HepG2 (cell line): ENCODE data around the gene PRM2. TPM values are rescaled to one million over a fixed set of nuclear protein-coding genes. Genes with fewer than 3 reads are reported as not detected.
A peak's percentile ranks its signal among the peaks of the same experiment; 100 is the strongest.

Experiments used
- ARID2 ChIP-seq: sonication (generic); formaldehyde crosslinking; IDR thresholded peaks from 2 replicates; pipeline ENCODE4 v1.8.1; 2022; ENCODE audit warnings: mild to moderate bottlenecking, missing genetic modification reagents, borderline replicate concordance
- IRX3 ChIP-seq: sonication (generic); formaldehyde crosslinking; IDR thresholded peaks from 2 replicates; pipeline ENCODE4 v1.8.1; 2023; ENCODE audit warnings: mild to moderate bottlenecking, low read depth, missing genetic modification reagents, borderline replicate concordance
- MED8 ChIP-seq: sonication (generic); formaldehyde crosslinking; IDR thresholded peaks from 2 replicates; pipeline ENCODE4 v1.8.1; 2023; ENCODE audit warnings: mild to moderate bottlenecking, missing genetic modification reagents; ENCODE audit not compliant: insufficient replicate concordance
- MEF2D ChIP-seq: sonication (generic); formaldehyde crosslinking; IDR thresholded peaks from 2 replicates; pipeline ENCODE4 v1.5.1; 2020; ENCODE audit warnings: mild to moderate bottlenecking, missing genetic modification reagents
- NAIF1 ChIP-seq: sonication (generic); formaldehyde crosslinking; IDR thresholded peaks from 2 replicates; pipeline ENCODE4 v1.5.0; 2020; ENCODE audit warnings: mild to moderate bottlenecking, missing genetic modification reagents, borderline replicate concordance
- NR2F1 ChIP-seq, 2 experiments: fragments of 450-650 bp in 1 of 2; formaldehyde crosslinking in 1 of 2; IDR thresholded peaks; 2 replicates each; pipeline versions ENCODE4 v1.5.0 to v1.6.1; 2016 to 2020; ENCODE audit warnings: mild to moderate bottlenecking in 1 of 2, missing compliant biosample characterization in 1 of 2, missing genetic modification reagents in 1 of 2, moderate library complexity in 1 of 2
- PHB2 ChIP-seq: fragments of 450-650 bp; IDR thresholded peaks from 2 replicates; pipeline ENCODE4 v1.6.1; 2018; ENCODE audit not compliant: partially characterized antibody
- PTBP1 ChIP-seq: fragments of 200-400 bp; formaldehyde crosslinking; IDR thresholded peaks from 2 replicates; pipeline ENCODE4 v1.6.1; 2018; ENCODE audit warnings: low read length, low read depth; ENCODE audit not compliant: poor library complexity, severe bottlenecking
- RFXAP ChIP-seq: sonication (generic); formaldehyde crosslinking; IDR thresholded peaks from 2 replicates; pipeline ENCODE4 v1.4.0; 2020; ENCODE audit warnings: missing genetic modification reagents, borderline replicate concordance
- TP53 ChIP-seq: sonication (generic); formaldehyde crosslinking; conservative IDR thresholded peaks from 2 replicates; pipeline ENCODE4 v1.4.0; 2020; ENCODE audit warnings: missing genetic modification reagents
- ZBTB38 ChIP-seq: sonication (generic); formaldehyde crosslinking; IDR thresholded peaks from 2 replicates; pipeline ENCODE4 v1.5.1; 2020; ENCODE audit warnings: mild to moderate bottlenecking, missing genetic modification reagents
- ZNF446 ChIP-seq: sonication (generic); formaldehyde crosslinking; IDR thresholded peaks from 2 replicates; pipeline ENCODE4 v1.5.0; 2020; ENCODE audit warnings: mild to moderate bottlenecking, missing genetic modification reagents
- ZNF501 ChIP-seq: sonication (generic); formaldehyde crosslinking; IDR thresholded peaks from 2 replicates; pipeline ENCODE4 v1.5.1; 2020; ENCODE audit warnings: mild to moderate bottlenecking, moderate library complexity, missing genetic modification reagents
- ZNF660 ChIP-seq: sonication (generic); formaldehyde crosslinking; IDR thresholded peaks from 2 replicates; pipeline ENCODE4 v1.5.1; 2020; ENCODE audit warnings: mild to moderate bottlenecking, low read depth, missing genetic modification reagents, borderline replicate concordance
- ZNF788 ChIP-seq: sonication (generic); formaldehyde crosslinking; IDR thresholded peaks from 2 replicates; pipeline ENCODE4 v1.5.0; 2020; ENCODE audit warnings: mild to moderate bottlenecking, missing genetic modification reagents, borderline replicate concordance
- polyA plus RNA-seq, 8 experiments: library from polyadenylated mRNA; depleted of rRNA in 3 of 8; stranded (reverse) in 7 of 8; unstranded in 1 of 8; fragments of >200 nt; fragmentation: Illumina TruSeq in 4 of 8; extraction: Trizol in 4 of 8; gene quantifications; 2 replicates each; pipeline versions ENCODE4 v1.2.1 to v1.2.3, GENCODE V29; 2011 to 2016; ENCODE audit warnings: low read depth in 4 of 8, missing spikeins in 1 of 8, mixed read lengths in 1 of 8; ENCODE audit not compliant: insufficient read depth in 1 of 8
- total RNA-seq, 5 experiments: library from RNA; depleted of rRNA; stranded (reverse); fragments of >200 nt; fragmentation: Illumina TruSeq; extraction: Trizol; gene quantifications; 2 replicates each; pipeline ENCODE4 v1.2.3, GENCODE V29; 2016; ENCODE audit warnings: low read depth in 1 of 5
- TF ChIP-seq, protein P1 (sequence below): sonication (generic); formaldehyde crosslinking; IDR thresholded peaks from 2 replicates; pipeline ENCODE4 v1.5.0; 2020; ENCODE audit warnings: mild to moderate bottlenecking, missing genetic modification reagents
- TF ChIP-seq, protein P2 (sequence below): sonication (generic); formaldehyde crosslinking; IDR thresholded peaks from 2 replicates; pipeline ENCODE4 v1.5.0; 2020; ENCODE audit warnings: missing genetic modification reagents
- TF ChIP-seq, protein P3 (sequence below): IDR thresholded peaks from 2 replicates; pipeline ENCODE4 v1.6.1; 2016; ENCODE audit warnings: low read depth
- TF ChIP-seq, protein P4 (sequence below): sonication (generic); formaldehyde crosslinking; IDR thresholded peaks from 2 replicates; pipeline ENCODE4 v1.9.0; 2021; ENCODE audit warnings: missing genetic modification reagents, mild to moderate bottlenecking, borderline replicate concordance

PRM2 gene
- total and polyA plus RNA-seq, 2 of the 13 experiments (the other 11 are each of a cell fraction or from before 2014, with no cell fraction given) = 0.54 TPM; not detected in 1

DNA sequence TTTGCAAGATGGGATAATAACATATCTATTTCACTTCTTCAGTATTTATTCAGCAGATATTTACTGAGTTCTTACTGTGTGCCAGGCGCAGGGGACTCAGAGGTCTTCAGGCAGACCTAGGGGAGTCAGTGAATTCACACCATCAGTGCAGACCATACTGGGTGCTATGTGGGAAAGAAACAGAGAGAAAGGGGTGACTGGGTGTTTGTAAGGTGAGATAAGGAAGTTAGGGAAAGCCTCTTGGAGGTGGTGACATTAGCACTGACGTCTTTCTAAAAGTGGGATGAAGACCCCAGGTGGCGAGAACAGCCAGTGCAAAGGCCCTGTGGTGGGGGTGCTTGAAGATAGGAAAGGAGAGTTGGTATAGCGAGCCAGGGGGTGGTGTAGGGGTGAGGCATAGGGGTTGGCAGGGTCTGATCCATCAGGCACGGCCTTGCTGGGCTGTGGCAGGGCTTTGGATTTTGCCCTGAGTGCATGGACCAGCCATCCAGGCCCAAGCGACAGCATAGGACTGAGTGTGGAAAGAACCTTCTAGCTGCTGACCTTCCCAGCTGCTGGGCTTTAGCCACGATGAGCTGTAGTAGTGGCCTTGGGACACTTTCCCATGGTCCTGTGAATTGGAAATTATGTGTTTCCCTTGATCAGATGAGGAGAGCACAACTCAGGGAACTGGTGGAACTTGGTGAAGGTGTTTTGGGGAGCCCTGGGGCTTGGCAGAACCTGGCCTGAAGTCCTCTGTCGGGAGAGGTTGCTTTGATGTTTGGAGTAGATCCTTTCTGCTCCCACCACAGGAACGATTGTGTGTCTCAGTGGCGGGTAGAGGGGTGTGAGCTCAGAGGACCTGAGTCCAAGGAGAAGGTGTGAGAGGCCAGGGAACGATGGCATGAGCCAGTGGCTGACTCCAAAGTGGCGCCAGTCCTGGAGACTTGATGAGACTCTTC, 16.4 kb downstream of the PRM2 start (continued):
- TF ChIP-seq, protein P1, sequence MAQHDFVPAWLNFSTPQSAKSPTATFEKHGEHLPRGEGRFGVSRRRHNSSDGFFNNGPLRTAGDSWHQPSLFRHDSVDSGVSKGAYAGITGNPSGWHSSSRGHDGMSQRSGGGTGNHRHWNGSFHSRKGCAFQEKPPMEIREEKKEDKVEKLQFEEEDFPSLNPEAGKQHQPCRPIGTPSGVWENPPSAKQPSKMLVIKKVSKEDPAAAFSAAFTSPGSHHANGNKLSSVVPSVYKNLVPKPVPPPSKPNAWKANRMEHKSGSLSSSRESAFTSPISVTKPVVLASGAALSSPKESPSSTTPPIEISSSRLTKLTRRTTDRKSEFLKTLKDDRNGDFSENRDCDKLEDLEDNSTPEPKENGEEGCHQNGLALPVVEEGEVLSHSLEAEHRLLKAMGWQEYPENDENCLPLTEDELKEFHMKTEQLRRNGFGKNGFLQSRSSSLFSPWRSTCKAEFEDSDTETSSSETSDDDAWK (CRISPR knock-in tag) = no peak
- TF ChIP-seq MEF2D (CRISPR knock-in tag) (no peak; the same call in 1 of the 2 replicates), RFXAP (CRISPR knock-in tag) (0 out of 2 replicates have a peak, but pooled peaks have one; percentile 33), NR2F1 (CRISPR knock-in tag; IDR thresholded peaks at IDR 0.05) (no peak), TP53 (CRISPR knock-in tag) (no peak), ZBTB38 (peak; percentile 58; the same call in 1 of the 2 replicates), PTBP1 (no peak), ARID2 (no peak), ZNF788 (CRISPR knock-in tag) (no peak), MED8 (no peak), PHB2 (no peak), ZNF660 (CRISPR knock-in tag) (no peak), NAIF1 (CRISPR knock-in tag) (no peak), ZNF501 (CRISPR knock-in tag) (peak; percentile 31; the same call in 1 of the 2 replicates), ZNF446 (CRISPR knock-in tag) (no peak), IRX3 (CRISPR knock-in tag) (no peak)
- TF ChIP-seq, protein P2, sequence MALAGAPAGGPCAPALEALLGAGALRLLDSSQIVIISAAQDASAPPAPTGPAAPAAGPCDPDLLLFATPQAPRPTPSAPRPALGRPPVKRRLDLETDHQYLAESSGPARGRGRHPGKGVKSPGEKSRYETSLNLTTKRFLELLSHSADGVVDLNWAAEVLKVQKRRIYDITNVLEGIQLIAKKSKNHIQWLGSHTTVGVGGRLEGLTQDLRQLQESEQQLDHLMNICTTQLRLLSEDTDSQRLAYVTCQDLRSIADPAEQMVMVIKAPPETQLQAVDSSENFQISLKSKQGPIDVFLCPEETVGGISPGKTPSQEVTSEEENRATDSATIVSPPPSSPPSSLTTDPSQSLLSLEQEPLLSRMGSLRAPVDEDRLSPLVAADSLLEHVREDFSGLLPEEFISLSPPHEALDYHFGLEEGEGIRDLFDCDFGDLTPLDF = no peak
- TF ChIP-seq, protein P3, sequence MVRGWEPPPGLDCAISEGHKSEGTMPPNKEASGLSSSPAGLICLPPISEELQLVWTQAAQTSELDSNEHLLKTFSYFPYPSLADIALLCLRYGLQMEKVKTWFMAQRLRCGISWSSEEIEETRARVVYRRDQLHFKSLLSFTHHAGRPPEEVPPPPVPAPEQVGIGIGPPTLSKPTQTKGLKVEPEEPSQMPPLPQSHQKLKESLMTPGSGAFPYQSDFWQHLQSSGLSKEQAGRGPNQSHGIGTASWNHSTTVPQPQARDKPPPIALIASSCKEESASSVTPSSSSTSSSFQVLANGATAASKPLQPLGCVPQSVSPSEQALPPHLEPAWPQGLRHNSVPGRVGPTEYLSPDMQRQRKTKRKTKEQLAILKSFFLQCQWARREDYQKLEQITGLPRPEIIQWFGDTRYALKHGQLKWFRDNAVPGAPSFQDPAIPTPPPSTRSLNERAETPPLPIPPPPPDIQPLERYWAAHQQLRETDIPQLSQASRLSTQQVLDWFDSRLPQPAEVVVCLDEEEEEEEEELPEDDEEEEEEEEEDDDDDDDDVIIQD (CRISPR knock-in tag) = peak; percentile 57; the same call in 1 of the 2 replicates
- TF ChIP-seq, protein P4, sequence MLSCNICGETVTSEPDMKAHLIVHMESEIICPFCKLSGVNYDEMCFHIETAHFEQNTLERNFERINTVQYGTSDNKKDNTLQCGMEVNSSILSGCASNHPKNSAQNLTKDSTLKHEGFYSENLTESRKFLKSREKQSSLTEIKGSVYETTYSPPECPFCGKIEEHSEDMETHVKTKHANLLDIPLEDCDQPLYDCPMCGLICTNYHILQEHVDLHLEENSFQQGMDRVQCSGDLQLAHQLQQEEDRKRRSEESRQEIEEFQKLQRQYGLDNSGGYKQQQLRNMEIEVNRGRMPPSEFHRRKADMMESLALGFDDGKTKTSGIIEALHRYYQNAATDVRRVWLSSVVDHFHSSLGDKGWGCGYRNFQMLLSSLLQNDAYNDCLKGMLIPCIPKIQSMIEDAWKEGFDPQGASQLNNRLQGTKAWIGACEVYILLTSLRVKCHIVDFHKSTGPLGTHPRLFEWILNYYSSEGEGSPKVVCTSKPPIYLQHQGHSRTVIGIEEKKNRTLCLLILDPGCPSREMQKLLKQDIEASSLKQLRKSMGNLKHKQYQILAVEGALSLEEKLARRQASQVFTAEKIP (CRISPR knock-in tag) = no peak; the same call in 1 of the 2 replicates
